Head of caudate nucleus (tissue), 42 donors: ENCODE results near the gene LILRA6.

Experiments used
- DNase-seq, 42 donors: peaks; one replicate each; pipeline versions ENCODE4 v3.0.0 to v3.0.0-alpha.2; 2020 to 2021; ENCODE audit warnings: mixed read lengths in 7 of 42
- intact Hi-C: fragments of 100-400 bp; cut with DNase I; formaldehyde crosslinking; loops from one replicate; pipeline ENCODE4 v1.15.0; 2022

The LILRA6 gene

GRCh38 chr19:54193011-54193410 lies 49.6 kb downstream of the LILRA6 start:
- intact Hi-C loops = no loop called here
- no peak for DNase-seq

DNA sequence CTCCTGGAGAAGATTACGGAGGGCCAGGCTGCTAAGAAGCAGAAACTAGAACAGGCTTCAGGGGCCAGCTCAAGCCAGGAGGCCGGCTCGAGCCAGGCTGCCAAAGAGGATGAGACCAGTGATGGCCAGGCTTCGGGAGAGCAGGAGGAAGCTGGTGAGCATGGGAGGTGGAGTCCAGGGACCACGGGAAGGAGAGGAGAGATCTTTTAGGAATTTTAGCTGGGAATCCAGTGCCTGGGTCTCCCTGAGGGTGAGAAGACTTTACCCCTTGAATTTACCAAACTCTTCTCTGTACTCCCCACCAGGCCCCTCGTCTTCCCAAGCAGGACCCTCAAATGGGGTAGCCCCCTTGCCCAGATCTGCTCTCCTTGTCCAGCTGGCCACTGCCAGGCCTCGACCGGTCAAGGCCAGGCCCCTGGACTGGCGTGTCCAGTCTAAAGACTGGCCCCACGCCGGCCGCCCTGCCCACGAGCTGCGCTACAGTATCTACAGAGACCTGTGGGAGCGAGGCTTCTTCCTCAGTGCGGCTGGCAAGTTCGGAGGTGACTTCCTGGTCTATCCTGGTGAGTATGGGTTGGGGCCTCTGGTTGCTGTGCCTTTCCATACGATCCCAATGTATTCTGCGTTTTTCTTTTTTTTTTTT lies 50.7 kb downstream of the LILRA6 start:
- no peak for DNase-seq
- intact Hi-C loops = no loop called here

- DNase-seq = peak in 40 of 42 donors; percentile 64 to 93 (median 86)
Observed at GRCh38 chr19:54191011-54191810, 51.4 kb downstream of the LILRA6 start, which contains the start of gene TSEN34. TSS of gene TSEN34 (plus strand) at chr19:54191308. CDS start at chr19:54191365, 57 bp downstream.

DNA sequence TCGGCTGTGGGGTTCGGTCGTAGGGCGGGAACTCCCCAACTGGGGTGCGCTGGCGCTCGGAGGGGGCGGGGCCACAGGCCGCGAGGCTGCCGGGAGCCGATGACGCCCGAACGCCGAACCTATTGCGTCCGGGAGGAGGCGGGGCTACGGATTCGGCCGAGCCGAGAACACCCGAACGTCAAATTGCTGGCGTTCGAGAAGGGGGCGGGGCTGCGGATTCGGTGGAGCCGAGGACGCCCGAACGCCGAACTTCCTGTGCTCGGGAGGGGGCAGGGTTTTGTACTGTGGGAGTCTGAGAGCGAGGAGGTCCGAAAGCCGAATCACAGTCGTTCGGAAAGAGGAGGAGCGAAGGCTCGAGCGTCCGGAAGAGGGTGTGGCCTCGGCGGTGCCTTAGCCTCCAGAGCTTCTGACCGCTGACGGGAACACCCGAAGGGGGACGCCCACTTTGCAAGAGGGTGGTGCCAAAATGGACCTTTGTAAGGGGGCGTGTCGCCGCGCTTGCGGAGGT lies 52.0 kb downstream of the LILRA6 start:
- peak; percentile 99 to 100 (median 100) for DNase-seq
- intact Hi-C loops = loop anchor here (1.0 kb wide), 1 partner anchor 10 kb away; the partner anchor contains the start of gene RPS9

More at GRCh38 chr19:54191011-54191810, 51.4 kb downstream of the LILRA6 start, which contains the start of gene TSEN34:
- intact Hi-C loops = no loop called here

GRCh38 chr19:54189735-54190502 lies 52.7 kb downstream of the LILRA6 start:
- intact Hi-C loops = loop anchor here (1.0 kb wide), 1 partner anchor 10 kb away; the partner anchor contains the start of gene RPS9
- DNase-seq = peak; percentile 99 to 100 (median 100)

GRCh38 chr19:54189145-54189734 lies 53.4 kb downstream of the LILRA6 start, which contains the start of gene MBOAT7:
TSS of gene MBOAT7 (minus strand) at chr19:54189580. CDS start at chr19:54188508, 1,072 bp downstream.
- peak in 4 of 42 donors; percentile 12 to 55 (median 44) for DNase-seq
- intact Hi-C loops = no loop called here

- DNase-seq = peak in 4 of 42 donors; percentile 15 to 52 (median 40)
- intact Hi-C loops = no loop called here
Observed at GRCh38 chr19:54188215-54188871, 54.2 kb downstream of the LILRA6 start.

DNA sequence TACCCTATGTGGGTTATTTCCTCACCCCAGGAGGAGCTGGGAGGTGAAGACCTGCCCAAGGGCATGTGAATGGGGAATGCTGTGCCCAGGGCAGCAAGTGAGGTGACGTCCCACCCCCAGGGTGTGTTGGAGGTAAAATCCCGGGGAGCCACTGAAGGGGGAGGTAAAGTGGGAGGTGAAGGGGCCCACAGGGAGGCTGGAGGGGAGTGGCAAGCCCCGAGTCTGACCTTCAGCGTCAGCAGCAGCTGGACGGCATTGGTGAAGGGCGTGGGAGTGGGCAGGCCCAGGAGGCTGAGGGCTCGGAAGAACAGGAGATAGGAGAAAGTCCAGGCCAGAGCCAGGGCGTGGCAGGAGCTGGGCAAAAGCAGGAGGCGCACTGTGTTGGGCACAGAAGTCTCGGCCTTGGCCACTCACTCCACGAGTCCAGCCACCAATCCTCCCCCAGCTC lies 55.6 kb downstream of the LILRA6 start:
- DNase-seq = no peak
- intact Hi-C loops = no loop called here
